NCI-H1417 treated with DMSO at 0.1 percent for 48 hours (cell line): ENCODE results near the gene AHDC1.

Experiments
- DNase-seq: peaks from one replicate; lab custom pipeline; 2025; lab: John Stamatoyannopoulos, UW

AHDC1 gene

GRCh38 chr1:27596986-27597385 is 7.0 kb downstream of the AHDC1 start:
- DNase-seq = no peak

GRCh38 chr1:27596261-27596660 is 7.7 kb downstream of the AHDC1 start:
- no peak for DNase-seq

DNA sequence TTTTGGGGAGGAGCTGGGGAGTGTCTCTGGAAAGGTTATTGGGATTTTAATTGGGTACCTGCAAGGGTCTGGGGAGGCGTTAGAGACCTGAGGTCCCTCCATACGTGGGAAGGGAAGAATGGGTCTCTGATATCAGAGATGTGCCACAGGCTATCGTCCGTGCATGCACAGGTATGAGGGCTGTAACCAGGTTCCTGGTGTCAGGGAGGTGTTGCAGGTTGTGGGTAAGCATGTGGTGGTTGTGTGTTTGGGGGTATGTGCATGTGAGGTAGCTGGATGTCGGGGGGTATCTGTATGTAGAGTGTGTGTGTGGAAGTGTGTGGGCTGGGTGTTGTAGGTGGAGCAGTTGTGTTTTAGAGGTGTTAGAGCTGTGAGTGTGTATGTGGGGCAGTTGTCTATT is 8.3 kb downstream of the AHDC1 start:
- DNase-seq = no peak

GRCh38 chr1:27594564-27595510 is 9.1 kb downstream of the AHDC1 start:
- DNase-seq = no peak

GRCh38 chr1:27593678-27594563 is 10.0 kb downstream of the AHDC1 start:
- no peak for DNase-seq

DNA sequence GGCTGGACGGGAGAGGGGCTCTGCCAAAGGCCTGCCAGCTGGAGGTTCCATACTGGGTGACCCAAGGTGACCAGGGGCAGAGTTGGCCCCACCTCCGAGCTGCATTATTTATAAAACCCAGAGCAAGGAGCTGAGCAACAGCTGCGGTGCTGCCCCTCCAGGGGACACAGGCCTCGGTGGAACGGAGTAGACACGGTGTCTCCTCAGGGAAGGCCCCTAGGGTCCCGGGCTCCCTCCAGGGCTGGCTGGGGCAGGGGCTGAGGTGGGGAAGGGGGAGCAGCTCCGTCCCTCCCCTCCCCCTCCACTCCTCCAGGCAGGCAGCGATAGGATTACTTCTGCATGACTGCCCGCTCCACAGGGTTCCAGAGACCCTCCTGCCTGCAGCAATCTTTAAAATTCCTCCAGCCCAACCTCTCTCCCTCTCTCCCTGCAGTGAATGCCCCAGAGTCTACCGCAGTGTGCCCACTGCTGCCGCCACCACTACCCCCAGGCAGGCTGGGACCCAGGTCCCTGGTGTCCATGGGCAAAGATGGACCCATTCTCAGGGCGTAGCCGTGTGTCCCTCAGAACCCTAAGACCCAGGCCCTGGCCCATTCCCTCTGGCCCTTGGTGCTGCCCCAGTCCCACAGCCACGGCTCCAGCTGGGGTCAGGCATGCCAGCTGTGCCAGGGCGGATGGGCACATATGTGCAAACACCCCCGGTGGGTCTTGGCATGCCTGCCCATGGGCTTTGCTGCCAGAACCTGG is 10.8 kb downstream of the AHDC1 start:
- no peak for DNase-seq

- no peak for DNase-seq
Measured at GRCh38 chr1:27592232-27592930, 11.6 kb downstream of the AHDC1 start.

DNA sequence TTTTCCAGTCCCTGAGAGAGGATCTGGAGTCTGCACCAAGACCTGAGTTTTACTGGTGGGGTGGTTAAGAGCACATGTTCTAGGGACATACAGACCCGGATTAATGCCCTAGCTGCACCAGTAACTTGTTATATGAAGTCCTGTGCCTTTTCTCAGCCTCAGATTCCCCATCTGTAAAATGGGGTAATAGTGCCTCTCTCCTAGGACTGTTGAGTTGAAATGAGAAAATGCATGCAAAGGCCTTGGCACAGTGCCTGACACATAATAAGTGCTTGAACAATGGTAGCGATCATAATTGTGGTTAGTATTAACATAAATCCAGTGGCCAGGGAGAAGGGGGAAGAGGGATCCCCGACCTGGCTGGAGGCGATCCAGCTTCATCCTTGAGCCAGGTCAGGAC is 12.3 kb downstream of the AHDC1 start:
- DNase-seq = no peak

- no peak for DNase-seq
Measured at GRCh38 chr1:27590917-27591508, 12.9 kb downstream of the AHDC1 start.

DNA sequence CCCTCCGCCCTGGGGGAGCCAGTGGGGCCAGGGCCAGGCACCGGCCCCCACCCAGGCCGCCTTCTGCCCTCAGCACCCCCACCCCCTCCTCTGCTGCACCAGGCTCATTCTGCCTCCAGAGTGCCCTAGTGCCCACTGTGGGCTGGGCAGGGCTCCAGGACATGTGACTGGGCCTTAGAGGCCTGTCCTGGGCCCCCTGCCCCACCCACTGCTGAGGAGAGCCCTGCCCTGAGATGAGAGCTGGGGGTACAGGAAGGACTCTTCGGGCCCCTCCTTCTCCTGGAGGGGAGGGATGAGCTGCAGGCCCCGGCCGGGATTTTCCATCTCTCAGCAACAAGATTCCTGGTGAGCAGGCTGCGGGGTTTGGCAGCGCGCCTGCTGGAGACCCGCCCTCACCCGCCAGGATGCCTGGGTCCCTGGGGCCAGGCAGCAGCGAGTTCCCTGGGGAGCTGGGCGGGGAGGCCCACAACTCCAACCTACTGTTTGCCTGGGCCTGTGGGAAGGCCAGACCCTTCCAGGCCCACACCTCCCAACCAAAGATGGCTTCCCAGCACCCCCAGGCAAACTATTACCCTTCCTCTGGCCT is 14.0 kb downstream of the AHDC1 start:
- no peak for DNase-seq

DNA sequence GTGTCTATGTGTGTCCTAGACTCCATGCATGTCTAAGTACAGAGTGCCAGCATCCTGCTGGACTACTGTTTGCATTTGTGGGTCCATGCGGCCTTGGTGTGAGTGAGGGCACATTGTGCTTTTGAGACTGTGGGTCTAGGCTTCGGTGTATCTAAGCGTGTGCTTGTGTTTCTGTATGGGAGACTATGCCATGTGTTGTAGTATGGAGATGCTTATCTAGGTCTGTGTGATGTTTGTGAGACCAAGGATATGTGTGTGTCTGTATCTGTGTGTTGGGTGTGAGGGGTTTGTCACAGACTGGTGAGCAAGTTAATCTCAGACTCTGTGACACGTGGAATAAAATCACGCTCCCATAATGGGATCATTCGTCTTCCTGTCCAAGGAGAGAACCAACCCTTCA is 14.5 kb downstream of the AHDC1 start:
- DNase-seq = no peak

- DNase-seq = no peak
Measured at GRCh38 chr1:27588256-27589232, 15.4 kb downstream of the AHDC1 start.

- DNase-seq = no peak
Measured at GRCh38 chr1:27585684-27586083, 18.3 kb downstream of the AHDC1 start.

DNA sequence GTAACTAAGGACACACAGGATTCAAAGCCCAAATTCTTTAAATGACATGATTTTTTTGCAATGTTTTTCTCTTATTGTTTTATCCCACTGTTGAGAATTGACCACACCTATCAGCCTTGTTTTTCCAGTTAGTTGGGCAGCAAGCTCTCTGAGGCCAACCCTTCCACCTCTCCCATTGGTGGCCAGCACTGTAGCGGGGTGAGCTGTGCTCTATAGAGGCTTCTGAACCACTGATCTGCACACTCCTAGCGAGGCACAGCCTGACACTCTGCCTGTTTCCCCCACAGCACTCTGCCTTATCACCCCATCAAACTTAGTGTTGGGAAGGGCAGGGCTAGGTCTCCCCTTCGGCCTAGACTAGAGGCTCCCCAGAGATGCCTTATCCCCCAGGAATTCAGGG is 19.5 kb downstream of the AHDC1 start:
- DNase-seq = no peak

GRCh38 chr1:27583479-27583878 is 20.5 kb downstream of the AHDC1 start:
- DNase-seq = no peak

DNA sequence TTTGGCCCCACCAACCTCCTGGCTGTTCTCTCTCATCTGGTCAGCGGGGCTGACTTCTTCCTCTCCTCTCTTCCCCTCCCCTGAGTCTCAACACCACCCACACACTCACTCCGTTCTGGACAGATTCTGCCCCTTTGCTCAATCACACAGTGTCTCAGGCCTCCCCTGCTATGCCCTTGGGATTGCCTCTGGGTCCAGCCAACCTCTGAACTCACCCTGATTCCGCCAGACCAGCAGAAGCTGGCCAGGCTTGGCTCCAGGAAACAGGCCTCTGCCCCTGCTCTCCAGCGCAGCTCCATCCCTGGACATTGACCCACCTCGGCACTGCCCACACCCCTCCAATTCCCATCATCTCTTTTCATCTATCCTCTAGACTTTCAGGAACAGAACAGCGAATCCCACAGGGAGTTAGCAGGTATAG is 22.1 kb downstream of the AHDC1 start:
- no peak for DNase-seq

DNA sequence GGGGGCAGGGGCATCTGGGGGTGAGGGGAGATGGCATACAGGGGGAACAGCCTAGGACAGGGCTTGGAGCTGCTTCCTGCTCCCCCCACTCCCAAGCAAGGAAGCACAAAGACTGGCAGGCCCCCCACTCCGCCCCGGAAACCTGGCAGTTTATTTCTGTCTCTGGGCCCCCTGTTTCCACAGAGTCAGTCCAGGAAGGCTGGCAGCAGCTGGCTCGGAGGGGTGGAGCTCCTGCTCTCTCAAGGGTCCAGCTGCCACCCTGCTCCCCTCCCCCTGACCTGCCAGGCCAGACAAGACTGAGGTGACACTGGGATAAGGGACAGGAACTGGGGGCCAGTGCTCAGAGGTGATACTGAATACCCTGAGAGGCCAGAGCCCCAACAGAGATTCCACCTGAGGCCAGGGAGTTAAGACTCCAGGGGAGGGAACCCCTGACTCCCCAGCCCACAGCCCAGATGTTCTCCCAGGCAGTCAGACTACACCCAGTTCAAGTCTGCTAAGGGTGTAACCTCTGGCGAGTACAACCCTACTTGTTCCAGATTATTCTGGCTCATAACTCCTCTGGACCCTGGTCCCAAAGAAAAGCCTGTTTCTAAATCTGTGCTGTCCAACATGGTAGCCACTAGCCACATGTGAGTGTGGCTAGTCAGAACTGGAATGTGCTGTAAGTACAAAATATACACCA is 26.3 kb downstream of the AHDC1 start:
- no peak for DNase-seq

- no peak for DNase-seq
Measured at GRCh38 chr1:27576806-27577227, 27.1 kb downstream of the AHDC1 start.

DNA sequence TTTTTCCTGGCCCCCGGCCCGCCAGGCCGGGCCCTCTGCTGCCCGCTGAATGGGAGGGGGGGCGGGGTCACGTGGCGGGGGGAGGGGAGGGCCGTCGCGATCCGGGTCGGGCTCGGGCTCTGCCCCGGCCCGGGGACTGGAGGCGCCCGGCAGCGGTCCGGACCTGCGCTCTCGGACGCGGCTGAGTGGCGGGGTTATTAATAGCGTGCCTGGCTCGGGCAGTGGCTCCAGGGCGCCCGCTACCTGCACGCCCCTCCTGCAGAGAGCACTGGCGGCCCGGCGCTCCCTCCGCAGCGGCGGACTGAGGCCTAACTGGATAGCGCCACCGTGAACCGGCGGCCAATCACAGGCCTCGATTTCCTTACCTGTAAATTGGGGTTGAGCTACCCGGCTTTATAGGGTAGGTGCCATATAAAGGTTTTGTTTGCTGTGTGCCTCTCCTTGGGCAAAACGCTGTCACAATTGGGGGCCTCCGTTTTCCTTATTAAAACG is 28.1 kb downstream of the AHDC1 start:
- DNase-seq = no peak
